Esophagus muscularis mucosa (tissue), 4 donors: ENCODE data around the gene ZC3H14. TPM values are rescaled to one million over a fixed set of nuclear protein-coding genes. Genes with fewer than 3 reads are reported as not detected.

ENCODE experiments used
- DNase-seq: peaks from one replicate; pipeline ENCODE4 v3.0.0-alpha.2; 2017; ENCODE audit errors: extremely low spot score
- H3K27ac ChIP-seq, 4 donors: fragments of 200-600 bp; sonication (generic); replicated peaks in 1 of 4; 1 replicate in 3 of 4; 2 replicates in 1 of 4; pipeline ENCODE4 v1.5.1; 2016 to 2019; ENCODE audit warnings: mild to moderate bottlenecking in 1 of 4
- H3K27me3 ChIP-seq, 4 donors: fragments of 200-600 bp; sonication (generic); one replicate each; pipeline versions ENCODE4 v1.5.1 to v1.6.0; 2016 to 2019
- H3K36me3 ChIP-seq, 4 donors: fragments of 200-600 bp; sonication (generic); one replicate each; pipeline ENCODE4 v1.5.1; 2016 to 2019
- H3K4me1 ChIP-seq, 4 donors: fragments of 200-600 bp; sonication (generic); one replicate each; pipeline ENCODE4 v1.5.1; 2016 to 2019
- H3K4me3 ChIP-seq, 4 donors: fragments of 200-600 bp; sonication (generic); 1 replicate in 2 of 4; 2 replicates in 2 of 4; pipeline ENCODE4 v1.5.1; 2016 to 2019; ENCODE audit warnings: mild to moderate bottlenecking in 4 of 4, moderate library complexity in 1 of 4
- H3K9me3 ChIP-seq, 4 donors: fragments of 200-600 bp; sonication (generic); 1 replicate in 3 of 4; 2 replicates in 1 of 4; pipeline ENCODE4 v1.5.1; 2016 to 2019
- EP300 ChIP-seq: sonication (generic); formaldehyde crosslinking; IDR thresholded peaks from one replicate; pipeline ENCODE4 v1.6.1; 2017; ENCODE audit warnings: antibody characterized with exemption
- POLR2A ChIP-seq: fragments of 450-650 bp; IDR thresholded peaks from one replicate; pipeline ENCODE4 v1.6.1; 2017; ENCODE audit warnings: antibody characterized with exemption, moderate library complexity, mild to moderate bottlenecking, low read depth
- POLR2AphosphoS5 ChIP-seq, 2 donors: sonication (generic); formaldehyde crosslinking; IDR thresholded peaks; one replicate each; pipeline ENCODE4 v1.6.1; 2017; ENCODE audit warnings: antibody characterized with exemption in 2 of 2
- WGBS: methylation state at CpG from one replicate; pipeline ENCODE4 v1.1.5; 2018; 5-methylcytosine and 5-hydroxymethylcytosine counted together
- intact Hi-C: fragments of 100-400 bp; cut with DNase I; formaldehyde crosslinking; loops from one replicate; pipeline ENCODE4 v1.15.1; 2023
- total RNA-seq, 4 donors: library from RNA; depleted of rRNA; stranded (reverse); fragments of >200 nt; gene quantifications; one replicate each; pipeline versions ENCODE4 v1.1.0 to v1.2.1, GENCODE V29; 2016
- TF ChIP-seq, protein P1 (sequence below), 3 experiments: fragments of 200-600 bp in 2 of 3; fragments of 450-650 bp in 1 of 3; sonication (generic) in 2 of 3; IDR thresholded peaks; one replicate each; pipeline ENCODE4 v1.5.1; 2017 to 2019; ENCODE audit warnings: antibody characterized with exemption in 3 of 3, mild to moderate bottlenecking in 2 of 3, moderate library complexity in 1 of 3

ZC3H14 gene
- total RNA-seq, 4 donors from 2014 or later = 48.6 to 60.0 (median 58.5) TPM

DNA sequence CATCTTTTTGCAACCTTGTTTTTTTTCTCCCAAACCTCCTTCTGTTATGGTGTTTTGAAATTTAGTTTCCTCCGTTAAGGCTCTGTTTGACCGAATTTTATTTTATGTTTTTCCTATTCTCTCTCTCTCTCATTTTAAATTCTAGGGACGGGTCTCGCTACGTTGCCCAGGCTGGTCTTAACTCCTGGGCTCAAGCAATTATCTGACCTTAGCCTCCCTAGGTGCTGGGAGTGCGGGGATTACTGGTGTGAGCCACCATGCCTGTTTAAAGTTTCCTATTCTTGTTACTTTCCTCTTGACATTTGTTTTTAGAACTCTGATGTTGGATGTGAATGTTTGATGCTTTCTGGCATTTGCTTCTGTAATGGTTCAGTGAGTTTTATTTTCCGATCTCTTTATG lies 1.0 kb downstream of the ZC3H14 start:
- no peak for TF ChIP-seq EP300
- TF ChIP-seq, protein P1, sequence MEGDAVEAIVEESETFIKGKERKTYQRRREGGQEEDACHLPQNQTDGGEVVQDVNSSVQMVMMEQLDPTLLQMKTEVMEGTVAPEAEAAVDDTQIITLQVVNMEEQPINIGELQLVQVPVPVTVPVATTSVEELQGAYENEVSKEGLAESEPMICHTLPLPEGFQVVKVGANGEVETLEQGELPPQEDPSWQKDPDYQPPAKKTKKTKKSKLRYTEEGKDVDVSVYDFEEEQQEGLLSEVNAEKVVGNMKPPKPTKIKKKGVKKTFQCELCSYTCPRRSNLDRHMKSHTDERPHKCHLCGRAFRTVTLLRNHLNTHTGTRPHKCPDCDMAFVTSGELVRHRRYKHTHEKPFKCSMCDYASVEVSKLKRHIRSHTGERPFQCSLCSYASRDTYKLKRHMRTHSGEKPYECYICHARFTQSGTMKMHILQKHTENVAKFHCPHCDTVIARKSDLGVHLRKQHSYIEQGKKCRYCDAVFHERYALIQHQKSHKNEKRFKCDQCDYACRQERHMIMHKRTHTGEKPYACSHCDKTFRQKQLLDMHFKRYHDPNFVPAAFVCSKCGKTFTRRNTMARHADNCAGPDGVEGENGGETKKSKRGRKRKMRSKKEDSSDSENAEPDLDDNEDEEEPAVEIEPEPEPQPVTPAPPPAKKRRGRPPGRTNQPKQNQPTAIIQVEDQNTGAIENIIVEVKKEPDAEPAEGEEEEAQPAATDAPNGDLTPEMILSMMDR (IDR thresholded peaks at IDR 0.05) = no peak
- TF ChIP-seq POLR2AphosphoS5 (IDR thresholded peaks at IDR 0.05) = no peak
- TF ChIP-seq POLR2A = no peak
- peaks cover 9 to 13% (median 11%) of the 10 kb centered on the region in 4 donors for H3K36me3 ChIP-seq
- no peaks in the 10 kb centered on the region for H3K27me3 ChIP-seq
- intact Hi-C loops = loop anchor here (5.0 kb wide), 1 partner anchor 72 kb away; no protein-coding TSS in a partner anchor
- peaks cover 21 to 37% (median 33%) of the 10 kb centered on the region in 4 donors for H3K4me1 ChIP-seq
- peak overlapping the region; percentile 90 to 97 (median 93) for H3K27ac ChIP-seq
- no peaks in the 10 kb centered on the region for H3K9me3 ChIP-seq
- 19% methylated on average over 7 of the region's 7 CpGs for WGBS
- H3K4me3 ChIP-seq = peak overlapping the region; percentile 70 to 100 (median 80)
- DNase-seq = no peak

DNA sequence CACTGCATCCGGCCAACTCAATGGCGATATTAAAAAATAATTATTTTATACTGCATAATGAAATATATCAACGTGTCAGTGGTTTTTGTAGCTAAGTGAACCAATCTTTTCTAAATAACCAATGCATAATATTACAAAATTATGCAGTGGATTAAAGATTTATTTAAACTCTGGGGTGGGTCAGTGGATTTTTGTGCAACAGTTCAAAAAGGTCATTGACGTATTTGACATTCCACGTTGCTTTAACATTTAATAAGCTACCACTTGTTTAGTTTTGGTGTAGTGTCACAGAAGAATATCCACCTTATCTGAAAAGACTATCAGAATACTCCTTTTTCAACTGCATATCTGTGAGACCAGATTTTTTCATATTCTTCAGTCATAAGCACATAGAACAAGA lies 2.6 kb downstream of the ZC3H14 start:
- Histone ChIP-seq H3K27ac (no peak overlapping the region), H3K4me1 (peaks cover 21 to 37% (median 33%) of the 10 kb centered on the region in 4 donors), H3K9me3 (no peaks in the 10 kb centered on the region), H3K27me3 (no peaks in the 10 kb centered on the region), H3K4me3 (no peak overlapping the region), H3K36me3 (peaks cover 23 to 29% (median 26%) of the 10 kb centered on the region in 4 donors)
- 84% methylated on average over 5 of the region's 5 CpGs for WGBS
- no peak for TF ChIP-seq POLR2A
- TF ChIP-seq EP300 = no peak
- no peak for TF ChIP-seq POLR2AphosphoS5 (IDR thresholded peaks at IDR 0.05)
- TF ChIP-seq, protein P1 (IDR thresholded peaks at IDR 0.05) = no peak
- DNase-seq = no peak
- intact Hi-C loops = no loop called here

DNA sequence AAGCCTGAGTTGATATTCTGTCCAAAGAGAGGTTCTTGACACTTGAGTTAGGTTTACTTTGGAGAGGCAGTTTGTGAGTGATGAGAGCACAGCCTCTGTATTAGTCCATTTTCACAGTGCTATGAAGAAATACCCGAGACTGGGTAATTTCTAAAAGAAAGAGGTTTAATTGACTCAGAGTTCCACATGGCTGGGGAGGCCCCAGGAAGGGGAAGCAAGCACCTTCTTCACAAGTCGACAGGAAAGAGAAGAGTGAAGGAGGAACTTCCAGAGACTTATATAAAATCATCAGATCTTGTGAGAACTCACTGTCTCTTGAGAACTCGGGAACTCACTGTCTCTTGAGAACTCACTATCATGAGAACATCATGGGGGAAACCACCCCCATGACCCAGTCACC lies 5.4 kb downstream of the ZC3H14 start:
- TF ChIP-seq EP300 = no peak
- TF ChIP-seq, protein P1 (IDR thresholded peaks at IDR 0.05) = no peak
- no peak for TF ChIP-seq POLR2A
- TF ChIP-seq POLR2AphosphoS5 (IDR thresholded peaks at IDR 0.05) = no peak
- H3K27ac ChIP-seq = no peak overlapping the region
- H3K27me3 ChIP-seq = no peaks in the 10 kb centered on the region
- intact Hi-C loops = no loop called here
- no peaks in the 10 kb centered on the region for H3K9me3 ChIP-seq
- peaks cover 17 to 32% (median 26%) of the 10 kb centered on the region in 4 donors for H3K4me1 ChIP-seq
- 82% methylated on average over 3 of the region's 3 CpGs for WGBS
- H3K4me3 ChIP-seq = no peak overlapping the region
- no peak for DNase-seq
- H3K36me3 ChIP-seq = peaks cover 43 to 56% (median 50%) of the 10 kb centered on the region in 4 donors

DNA sequence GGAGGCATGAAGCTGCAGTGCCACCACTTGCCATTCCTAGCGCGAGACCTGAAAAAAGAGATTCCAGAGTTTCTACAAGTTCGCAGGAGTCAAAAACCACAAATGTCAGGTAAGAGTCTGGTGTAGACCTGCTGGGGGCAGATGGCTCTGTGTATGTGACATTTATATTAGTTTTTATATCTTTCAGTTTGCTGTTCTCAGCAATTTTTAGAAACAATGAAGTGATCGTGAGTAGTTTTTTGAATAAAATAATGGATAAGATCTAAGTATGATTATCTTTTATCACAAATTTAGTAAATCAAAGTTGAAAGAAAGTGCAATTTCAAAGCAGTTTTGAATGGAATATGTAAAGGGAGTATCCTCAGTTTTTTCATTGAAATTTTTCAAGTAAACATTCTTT lies 9.3 kb downstream of the ZC3H14 start:
- H3K36me3 ChIP-seq = peaks cover 80 to 96% (median 89%) of the 10 kb centered on the region in 4 donors
- no peaks in the 10 kb centered on the region for H3K9me3 ChIP-seq
- no peaks in the 10 kb centered on the region for H3K4me1 ChIP-seq
- no peaks in the 10 kb centered on the region for H3K27me3 ChIP-seq
- no peak overlapping the region for H3K27ac ChIP-seq
- no peak overlapping the region for H3K4me3 ChIP-seq
- TF ChIP-seq, protein P1 (IDR thresholded peaks at IDR 0.05) = no peak
- no peak for TF ChIP-seq EP300
- no peak for TF ChIP-seq POLR2A
- no peak for TF ChIP-seq POLR2AphosphoS5 (IDR thresholded peaks at IDR 0.05)
- WGBS = 96% methylated on average over 4 of the region's 4 CpGs
- DNase-seq = no peak
- intact Hi-C loops = no loop called here

DNA sequence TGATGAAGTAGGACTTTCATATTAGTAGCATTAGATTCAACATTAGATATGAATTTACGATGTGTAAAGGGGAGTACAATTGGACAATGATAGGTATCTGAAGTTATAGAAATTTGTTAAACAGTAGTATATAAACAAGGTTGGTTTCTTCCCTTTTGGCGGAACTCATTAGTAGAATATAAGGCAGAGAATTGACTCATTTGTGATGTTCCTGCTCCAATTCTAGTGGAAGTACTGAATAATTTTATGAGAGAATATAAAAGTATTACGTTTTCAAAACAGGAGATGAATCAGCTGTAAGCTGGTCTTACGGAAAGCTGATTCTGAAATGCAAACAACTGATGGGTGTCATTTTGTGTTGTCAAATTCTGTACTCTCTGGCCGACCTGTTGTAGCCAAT lies 13.4 kb downstream of the ZC3H14 start:
- no peak overlapping the region for H3K4me3 ChIP-seq
- intact Hi-C loops = no loop called here
- TF ChIP-seq, protein P1 (IDR thresholded peaks at IDR 0.05) = no peak
- TF ChIP-seq POLR2A = no peak
- no peak for TF ChIP-seq EP300
- no peak for TF ChIP-seq POLR2AphosphoS5 (IDR thresholded peaks at IDR 0.05)
- WGBS = 91% methylated on average over 5 of the region's 5 CpGs
- no peak overlapping the region for H3K27ac ChIP-seq
- DNase-seq = no peak
- H3K4me1 ChIP-seq = no peaks in the 10 kb centered on the region
- no peaks in the 10 kb centered on the region for H3K27me3 ChIP-seq
- peaks cover 89 to 100% (median 93%) of the 10 kb centered on the region in 4 donors for H3K36me3 ChIP-seq
- no peaks in the 10 kb centered on the region for H3K9me3 ChIP-seq
